Astrocyte of the cerebellum (primary cell): ENCODE data around the gene PCDHGA4.

Experiments
- DNase-seq: peaks from one replicate; pipeline ENCODE4 v3.0.0-alpha.2; 2011; ENCODE audit warnings: low read depth
- H3K4me3 ChIP-seq: 2 replicates; pipeline ENCODE4 v1.5.1; 2011; ENCODE audit warnings: mild to moderate bottlenecking, low read depth, low read length, moderate library complexity
- in situ Hi-C: cut with HindIII; loops from 2 replicates; pipeline ENCODE4 v1.10.0; 2017; ENCODE audit warnings: low sequenced_read_pairs
- TF ChIP-seq, protein P1 (sequence below): IDR thresholded peaks from 2 replicates; pipeline ENCODE4 v1.5.1; 2012; ENCODE audit warnings: low read length, low read depth, moderate library complexity, mild to moderate bottlenecking; ENCODE audit errors: missing control alignments

The PCDHGA4 gene

DNA sequence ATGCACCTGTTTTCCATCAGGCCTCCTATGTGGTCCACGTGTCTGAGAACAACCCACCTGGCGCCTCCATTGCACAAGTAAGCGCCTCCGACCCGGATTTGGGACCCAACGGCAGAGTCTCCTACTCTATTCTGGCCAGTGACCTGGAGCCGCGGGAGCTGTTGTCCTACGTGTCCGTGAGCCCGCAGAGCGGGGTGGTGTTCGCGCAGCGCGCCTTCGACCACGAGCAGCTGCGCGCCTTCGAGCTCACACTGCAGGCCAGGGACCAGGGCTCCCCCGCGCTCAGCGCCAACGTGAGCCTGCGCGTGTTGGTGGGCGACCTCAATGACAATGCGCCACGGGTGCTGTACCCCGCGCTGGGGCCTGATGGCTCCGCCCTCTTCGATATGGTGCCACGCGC, 3.2 kb upstream of the PCDHGA4 start:
- DNase-seq = no peak
- TF ChIP-seq, protein P1, sequence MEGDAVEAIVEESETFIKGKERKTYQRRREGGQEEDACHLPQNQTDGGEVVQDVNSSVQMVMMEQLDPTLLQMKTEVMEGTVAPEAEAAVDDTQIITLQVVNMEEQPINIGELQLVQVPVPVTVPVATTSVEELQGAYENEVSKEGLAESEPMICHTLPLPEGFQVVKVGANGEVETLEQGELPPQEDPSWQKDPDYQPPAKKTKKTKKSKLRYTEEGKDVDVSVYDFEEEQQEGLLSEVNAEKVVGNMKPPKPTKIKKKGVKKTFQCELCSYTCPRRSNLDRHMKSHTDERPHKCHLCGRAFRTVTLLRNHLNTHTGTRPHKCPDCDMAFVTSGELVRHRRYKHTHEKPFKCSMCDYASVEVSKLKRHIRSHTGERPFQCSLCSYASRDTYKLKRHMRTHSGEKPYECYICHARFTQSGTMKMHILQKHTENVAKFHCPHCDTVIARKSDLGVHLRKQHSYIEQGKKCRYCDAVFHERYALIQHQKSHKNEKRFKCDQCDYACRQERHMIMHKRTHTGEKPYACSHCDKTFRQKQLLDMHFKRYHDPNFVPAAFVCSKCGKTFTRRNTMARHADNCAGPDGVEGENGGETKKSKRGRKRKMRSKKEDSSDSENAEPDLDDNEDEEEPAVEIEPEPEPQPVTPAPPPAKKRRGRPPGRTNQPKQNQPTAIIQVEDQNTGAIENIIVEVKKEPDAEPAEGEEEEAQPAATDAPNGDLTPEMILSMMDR = no peak
- no peak overlapping the region for H3K4me3 ChIP-seq
- in situ Hi-C loops = no loop called here

DNA sequence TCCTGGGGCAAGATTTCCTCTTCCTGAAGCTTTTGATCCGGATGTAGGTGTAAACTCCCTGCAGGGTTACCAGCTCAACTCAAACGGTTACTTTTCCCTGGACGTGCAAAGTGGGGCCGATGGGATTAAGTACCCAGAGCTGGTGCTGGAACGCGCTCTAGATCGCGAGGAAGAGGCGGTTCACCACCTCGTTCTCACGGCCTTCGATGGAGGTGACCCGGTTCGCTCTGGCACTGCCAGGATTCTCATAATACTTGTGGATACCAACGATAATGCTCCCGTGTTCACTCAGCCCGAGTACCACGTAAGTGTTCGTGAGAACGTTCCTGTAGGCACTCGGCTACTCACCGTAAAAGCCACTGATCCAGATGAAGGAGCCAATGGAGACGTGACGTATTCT, 820 bp downstream of the PCDHGA4 start:
- in situ Hi-C loops = no loop called here
- H3K4me3 ChIP-seq = no peak overlapping the region
- TF ChIP-seq, protein P1 = no peak
- DNase-seq = no peak

DNA sequence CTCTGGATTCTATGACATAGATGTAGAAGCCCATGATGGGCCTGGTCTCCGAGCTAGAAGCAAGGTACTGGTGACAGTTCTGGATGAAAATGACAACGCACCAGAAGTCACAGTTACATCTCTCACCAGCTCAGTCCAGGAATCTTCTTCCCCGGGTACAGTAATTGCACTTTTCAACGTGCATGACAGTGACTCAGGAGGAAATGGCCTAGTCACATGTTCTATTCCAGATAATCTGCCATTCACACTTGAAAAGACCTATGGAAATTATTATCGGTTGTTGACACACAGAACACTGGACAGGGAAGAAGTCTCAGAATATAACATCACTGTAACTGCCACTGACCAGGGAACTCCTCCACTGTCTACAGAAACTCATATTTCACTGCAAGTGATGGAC, 1.3 kb downstream of the PCDHGA4 start:
- DNase-seq = no peak
- no peak overlapping the region for H3K4me3 ChIP-seq
- TF ChIP-seq, protein P1 = no peak
- in situ Hi-C loops = no loop called here

DNA sequence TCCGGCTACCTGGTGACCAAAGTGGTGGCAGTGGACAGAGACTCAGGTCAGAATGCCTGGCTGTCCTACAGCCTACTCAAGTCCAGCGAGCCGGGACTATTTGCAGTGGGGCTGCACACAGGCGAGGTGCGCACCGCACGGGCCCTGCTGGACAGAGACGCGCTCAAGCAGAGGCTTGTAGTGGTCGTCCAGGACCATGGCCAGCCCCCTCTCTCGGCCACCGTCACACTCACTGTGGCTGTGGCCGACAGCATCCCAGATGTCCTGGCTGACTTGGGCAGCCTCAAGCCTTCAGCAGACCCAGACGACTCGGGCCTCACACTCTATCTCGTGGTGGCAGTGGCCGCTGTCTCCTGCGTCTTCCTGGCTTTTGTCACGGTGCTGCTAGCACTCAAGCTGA, 2.1 kb downstream of the PCDHGA4 start:
- in situ Hi-C loops = no loop called here
- no peak overlapping the region for H3K4me3 ChIP-seq

DNA sequence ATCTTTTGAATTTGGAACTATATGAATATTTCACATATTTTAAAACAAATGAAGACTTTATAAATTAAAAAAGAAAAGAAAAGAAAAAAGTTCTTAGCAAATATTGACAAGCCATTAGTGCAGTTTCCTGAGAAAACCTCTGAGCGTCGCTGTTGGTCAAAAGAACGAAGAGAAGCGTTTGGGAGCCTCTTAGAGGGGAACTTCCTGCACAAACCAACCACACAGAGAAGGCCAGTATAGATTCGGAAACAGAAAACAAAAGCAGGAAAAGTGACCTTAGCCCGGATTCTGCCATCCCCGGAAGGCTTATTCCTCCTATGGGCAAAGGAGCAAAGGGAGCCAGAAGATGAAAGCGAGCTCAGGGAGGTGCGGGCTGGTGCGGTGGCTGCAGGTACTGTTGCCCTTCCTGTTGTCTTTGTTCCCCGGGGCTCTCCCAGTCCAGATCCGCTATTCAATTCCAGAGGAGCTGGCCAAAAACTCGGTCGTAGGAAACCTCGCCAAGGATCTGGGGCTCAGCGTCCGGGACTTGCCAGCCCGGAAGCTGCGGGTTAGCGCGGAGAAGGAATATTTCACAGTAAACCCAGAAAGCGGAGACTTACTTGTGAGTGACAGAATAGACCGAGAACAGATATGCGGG, 5.1 kb downstream of the PCDHGA4 start, which contains the start of gene PCDHGB2:
TSS of gene PCDHGB2 (plus strand) at position 205 of the 637 bp plus-strand sequence. CDS start at position 347, 142 bp downstream.
- DNase-seq = no peak
- peak within 1 kb of the TSS; percentile 22 for H3K4me3 ChIP-seq
- TF ChIP-seq, protein P1 = peak; percentile 37

More for the DNA sequence above, 2.1 kb downstream of the PCDHGA4 start:
- TF ChIP-seq, protein P1 = no peak
- DNase-seq = no peak

DNA sequence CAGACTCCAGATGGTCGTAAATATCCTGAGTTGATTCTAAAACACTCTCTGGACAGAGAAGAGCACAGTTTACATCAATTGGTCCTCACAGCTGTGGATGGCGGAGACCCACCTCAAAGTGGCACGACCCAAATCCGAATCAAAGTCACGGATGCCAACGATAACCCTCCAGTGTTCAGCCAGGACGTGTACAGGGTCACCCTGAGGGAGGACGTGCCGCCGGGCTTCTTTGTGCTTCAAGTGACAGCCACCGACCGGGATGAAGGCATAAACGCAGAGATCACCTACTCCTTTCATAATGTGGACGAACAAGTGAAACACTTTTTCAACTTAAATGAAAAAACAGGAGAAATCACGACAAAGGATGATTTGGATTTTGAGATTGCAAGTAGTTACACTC, 5.9 kb downstream of the PCDHGA4 start:
- in situ Hi-C loops = no loop called here
- DNase-seq = no peak
- H3K4me3 ChIP-seq = no peak overlapping the region
- TF ChIP-seq, protein P1 = no peak

More for the DNA sequence above, 5.1 kb downstream of the PCDHGA4 start, which contains the start of gene PCDHGB2:
- in situ Hi-C loops = no loop called here
